M059J (cell line): ENCODE data around the gene PRR4. TPM values are rescaled to one million over a fixed set of nuclear protein-coding genes. Genes with fewer than 3 reads are reported as not detected.

ENCODE experiments used
- DNase-seq: peaks from one replicate; pipeline ENCODE4 v3.0.0-alpha.2; 2012; ENCODE audit warnings: low read depth
- total RNA-seq: library from RNA; depleted of rRNA; stranded (reverse); fragments of >200 nt; shearing (Covaris generic); gene quantifications from 2 replicates; pipeline ENCODE4 v1.2.3, GENCODE V29; 2014; rRNA removed

The PRR4 gene
- total RNA-seq, 1 experiment from 2014 or later: not detected

- no peak for DNase-seq
These were observed 47.5 kb downstream of the PRR4 start for GRCh38 chr12:10801741-10802140.

Other genes starting within 250 kb of the PRR4 start
- gene MAGOHB, start 235.9 kb downstream of the PRR4 start, total RNA-seq: 51.5 and 90.2 TPM in 2 replicates
- 1.6 and 5.9 TPM in 2 replicates for gene STYK1, start 175.4 kb downstream of the PRR4 start, total RNA-seq
- 44.7 and 46.6 TPM in 2 replicates for gene YBX3, start 126.2 kb downstream of the PRR4 start, total RNA-seq
- not detected in 2 replicates for gene TAS2R7, start 46.8 kb downstream of the PRR4 start, total RNA-seq
- not detected in 2 replicates for gene TAS2R8, start 42.2 kb downstream of the PRR4 start, total RNA-seq
- not detected in 2 replicates for gene TAS2R9, start 39.3 kb downstream of the PRR4 start, total RNA-seq
- gene TAS2R10, start 23.1 kb downstream of the PRR4 start, total RNA-seq: not detected in 2 replicates
- gene PRH1, start 34.8 kb upstream of the PRR4 start, total RNA-seq: 3.6 and 14.5 TPM in 2 replicates
- not detected in 2 replicates for gene TAS2R13, start 60.1 kb upstream of the PRR4 start, total RNA-seq
- not detected in 2 replicates for gene PRH2, start 79.8 kb upstream of the PRR4 start, total RNA-seq
- gene TAS2R14, start 89.8 kb upstream of the PRR4 start, total RNA-seq: 0.34 and 0.89 TPM in 2 replicates
- 0.25 TPM in 1 of 2 replicates, not detected in the other for gene TAS2R50, start 137.4 kb upstream of the PRR4 start, total RNA-seq
- gene TAS2R20, start 148.8 kb upstream of the PRR4 start, total RNA-seq: 0.07 TPM in 1 of 2 replicates, not detected in the other
- 0.22 TPM in 1 of 2 replicates, not detected in the other for gene TAS2R19, start 173.1 kb upstream of the PRR4 start, total RNA-seq
- 0.12 and 0.27 TPM in 2 replicates for gene TAS2R31, start 181.9 kb upstream of the PRR4 start, total RNA-seq
- not detected in 2 replicates for gene TAS2R46, start 212.8 kb upstream of the PRR4 start, total RNA-seq
- 0.25 TPM in 1 of 2 replicates, not detected in the other for gene TAS2R43, start 242.8 kb upstream of the PRR4 start, total RNA-seq